Measurements from ENCODE around the gene TLR6.
"Not testable (repeated sequence)": the region's sequence is repeated elsewhere in the genome, so short reads cannot be mapped to it uniquely, and the experiment has no call there.

TLR6 gene

GRCh38 chr4:38785041-38785790, 71.4 kb downstream of the TLR6 start:
- DNase-seq: no peak

DNA sequence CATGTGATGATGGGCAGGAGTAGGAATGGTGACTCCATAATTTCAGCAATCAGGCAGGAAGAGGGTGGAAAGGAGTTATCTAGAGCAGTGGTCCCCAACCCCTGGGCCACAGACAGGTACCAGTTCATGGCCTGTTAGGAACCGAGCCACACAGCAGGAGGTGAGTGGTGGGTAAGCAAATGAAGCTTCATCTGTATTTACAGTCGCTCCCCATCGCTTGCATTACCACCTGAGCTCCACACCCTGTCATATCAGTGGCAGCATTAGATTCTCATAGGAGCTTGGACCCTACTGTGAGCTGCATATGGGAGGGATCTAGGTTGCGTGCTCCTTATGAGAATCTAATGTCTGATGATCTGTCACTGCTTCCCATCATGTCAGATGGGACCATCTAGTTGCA, 72.5 kb downstream of the TLR6 start:
- DNase-seq: no peak

DNA sequence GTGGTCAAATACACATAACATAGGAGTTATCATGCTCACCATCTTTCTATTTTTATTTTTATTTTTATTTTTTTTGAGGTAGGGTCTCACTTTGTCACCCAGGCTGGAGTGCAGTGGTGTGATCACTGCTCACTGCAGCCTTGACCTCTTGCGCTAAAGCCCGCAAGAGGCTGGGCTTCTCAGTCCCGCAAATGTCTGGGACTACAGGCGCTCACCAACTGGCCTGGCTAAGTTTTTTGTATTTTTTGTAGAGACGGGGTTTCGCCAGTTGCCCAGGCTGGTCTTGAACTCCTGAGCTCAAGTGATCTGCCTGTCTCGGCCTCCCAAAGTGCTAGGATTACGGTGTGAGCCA, 73.5 kb downstream of the TLR6 start:
- DNase-seq: no peak

GRCh38 chr4:38782452-38783108, 74.0 kb downstream of the TLR6 start, which contains the start of gene TLR10:
Gene TLR10 (minus strand): TSS chr4:38782990. CDS start chr4:38775590, 7,400 bp downstream.
- no peak for DNase-seq

DNA sequence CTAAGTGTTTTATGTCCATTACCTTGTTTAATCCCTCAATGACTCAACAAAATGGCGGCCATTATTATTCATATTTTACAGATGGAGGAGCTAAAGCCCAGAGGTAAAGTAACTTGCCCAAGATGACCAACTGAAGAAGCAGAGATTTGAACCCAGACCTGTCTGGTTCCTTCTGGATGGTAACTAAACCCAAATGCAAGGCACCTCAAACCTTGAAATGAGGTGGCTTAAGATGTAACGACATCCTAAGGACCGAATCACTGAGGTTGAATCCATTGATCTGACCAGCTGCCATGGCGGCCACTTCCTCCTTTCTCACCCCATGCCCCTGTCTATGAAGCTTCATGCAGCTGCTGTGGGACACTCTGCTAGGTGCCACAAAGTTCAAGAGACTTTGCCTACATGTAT, 74.8 kb downstream of the TLR6 start:
- DNase-seq: no peak

GRCh38 chr4:38780833-38781484, 75.7 kb downstream of the TLR6 start:
- no peak for DNase-seq

- DNase-seq: no peak
Observed at GRCh38 chr4:38779790-38780189, 76.8 kb downstream of the TLR6 start.

GRCh38 chr4:38777925-38778324, 78.7 kb downstream of the TLR6 start:
- DNase-seq: not testable (repeated sequence)

DNA sequence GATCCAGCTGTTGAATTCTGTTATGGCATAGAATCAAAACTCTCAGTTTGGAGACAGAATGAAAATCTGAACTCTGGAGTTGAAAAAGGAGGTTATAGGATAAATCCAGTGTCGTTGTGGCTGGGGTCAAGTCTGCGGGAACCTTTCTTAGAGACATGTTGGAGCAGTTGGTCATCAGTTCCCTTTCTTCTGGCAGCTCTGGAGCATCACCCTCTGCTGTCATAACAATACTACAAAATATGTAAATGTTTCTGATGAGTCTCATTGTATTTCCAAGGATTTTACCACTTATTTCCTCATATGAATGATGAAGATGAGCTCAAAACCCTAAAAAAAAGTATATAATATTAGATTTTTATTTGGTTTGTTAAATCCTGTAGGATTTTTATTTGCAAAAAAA, 81.3 kb downstream of the TLR6 start:
- DNase-seq: no peak

DNA sequence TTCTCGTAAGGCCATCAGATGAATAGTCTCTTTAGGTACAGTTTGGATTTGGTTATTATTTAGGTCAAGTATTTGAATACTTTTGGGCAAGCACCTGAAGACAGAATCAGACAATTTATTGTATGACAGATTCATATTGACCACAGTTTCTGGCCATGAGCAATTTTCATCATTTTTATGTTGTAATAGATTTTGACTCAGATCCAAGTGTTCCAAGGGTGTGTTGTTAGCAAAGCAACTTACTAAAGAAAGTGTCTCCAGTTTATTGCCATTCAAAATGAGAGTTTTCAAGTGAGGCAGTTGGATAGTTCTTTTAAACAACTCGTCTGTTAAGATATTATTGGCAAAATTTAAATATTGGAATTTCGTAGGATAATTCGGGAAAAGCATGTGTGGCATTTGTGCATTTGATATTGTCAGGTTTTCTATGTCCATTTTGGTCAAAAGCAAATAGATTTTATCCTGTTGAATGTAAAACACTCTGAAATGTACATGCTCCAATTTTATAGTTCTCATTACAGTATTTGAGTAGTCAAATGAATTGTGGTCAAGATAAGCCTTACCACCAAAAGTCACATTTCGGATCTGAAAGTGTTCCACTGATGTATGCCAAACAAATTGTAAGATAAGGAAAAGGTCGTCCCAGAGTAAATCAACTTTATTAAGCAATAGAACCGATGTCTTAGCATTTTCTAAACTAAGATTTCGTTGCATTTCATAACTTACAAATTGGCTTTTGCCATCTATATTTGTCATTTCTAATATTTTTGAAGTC, 82.2 kb downstream of the TLR6 start:
- no peak for DNase-seq

Measured in T1000 (cell line).